Measurements from ENCODE around the gene CEP170B. TPM values are rescaled to one million over a fixed set of nuclear protein-coding genes. Genes with fewer than 3 reads are reported as not detected.
A peak's percentile ranks its signal among the peaks of the same experiment; 100 is the strongest.
"Not testable (repeated sequence)": the region's sequence is repeated elsewhere in the genome, so short reads cannot be mapped to it uniquely, and the experiment has no call there.

Gene CEP170B
- total RNA-seq, 2 donors from 2014 or later: 3.4 to 3.8 TPM

DNA sequence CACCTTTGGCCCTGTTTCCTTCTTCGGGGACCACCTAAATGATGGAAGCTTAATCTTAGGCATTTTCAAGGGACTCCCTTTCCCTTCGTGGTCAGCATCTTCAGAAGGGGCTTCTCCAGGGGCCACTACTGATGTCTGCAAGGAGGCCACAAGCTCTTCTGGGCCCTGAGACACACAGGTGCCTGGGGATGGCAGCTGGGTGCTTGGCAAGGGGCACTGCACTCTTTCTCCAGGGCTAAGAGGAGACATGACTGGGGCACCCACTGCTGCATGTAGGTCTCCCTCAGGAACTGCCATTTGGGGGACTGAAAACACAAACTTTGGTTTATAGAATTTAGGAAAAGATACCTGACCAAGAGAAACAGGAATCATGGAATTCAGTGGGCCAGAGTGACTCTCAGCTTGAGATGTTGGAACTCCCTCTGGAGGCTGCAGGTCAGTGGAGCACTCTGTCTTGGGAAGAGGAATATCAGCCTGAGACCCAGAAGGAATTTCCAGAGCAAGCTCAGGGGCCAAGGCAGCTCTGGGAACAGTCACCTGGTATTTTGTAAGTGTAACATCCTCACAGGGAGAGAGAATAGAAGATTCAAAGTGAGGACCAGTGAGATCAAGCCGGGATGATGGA, 75.6 kb downstream of the CEP170B start:
- H3K27ac Mint-ChIP-seq: no peak overlapping the region
- H3K9me3 Mint-ChIP-seq: no peaks in the 10 kb centered on the region
- no peaks in the 10 kb centered on the region for H3K36me3 Mint-ChIP-seq
- no peak for DNase-seq (ENCODE audit: low spot score)
- no peak overlapping the region for H3K4me3 Mint-ChIP-seq
- H3K4me1 Mint-ChIP-seq (ENCODE audit: low read depth in 2 of 2): no peaks in the 10 kb centered on the region
- peaks cover 6 to 15% of the 10 kb centered on the region in 2 donors for H3K27me3 Mint-ChIP-seq
- no peak for ATAC-seq

DNA sequence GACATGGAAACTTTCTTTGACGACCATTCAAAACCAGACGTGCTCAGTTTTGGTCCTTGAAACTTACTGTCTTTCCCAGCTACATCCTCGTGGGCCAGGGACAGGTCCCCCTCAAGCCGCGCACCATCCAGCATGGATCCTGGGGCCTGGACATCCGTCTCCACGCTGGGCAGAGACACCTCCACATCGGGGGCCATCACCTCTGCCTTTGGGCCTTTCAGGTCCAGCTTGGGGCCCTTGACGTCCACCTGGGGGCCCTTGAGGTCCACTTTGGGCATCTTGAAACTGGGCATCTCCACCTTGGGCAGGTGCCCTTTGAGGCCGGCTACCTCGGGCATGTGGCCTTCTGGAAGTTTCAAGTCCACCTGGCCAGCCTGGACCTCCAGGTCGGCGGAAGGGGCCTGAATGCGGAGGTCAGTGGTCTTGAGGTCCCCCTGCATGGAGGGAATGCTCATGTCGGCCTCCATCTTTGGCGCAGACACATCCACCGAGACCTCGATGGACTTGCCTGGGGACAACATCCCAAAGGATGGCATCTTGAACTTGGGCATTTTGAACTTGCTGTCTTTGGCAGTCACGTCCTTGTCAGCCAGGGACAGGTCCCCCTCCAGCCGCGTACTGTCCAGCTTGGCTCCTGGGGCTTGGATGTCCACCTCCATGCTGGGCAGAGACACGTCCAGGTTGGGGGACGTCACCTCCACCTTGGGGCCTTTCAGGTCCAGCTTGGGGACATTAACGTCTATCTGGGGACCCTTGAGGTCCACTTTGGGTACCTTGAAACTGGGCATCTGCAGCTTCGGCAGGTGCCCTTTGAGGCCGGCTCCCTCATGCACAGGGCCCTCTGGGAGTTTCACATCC, 76.7 kb downstream of the CEP170B start:
- peaks cover 6 to 15% of the 10 kb centered on the region in 2 donors for H3K27me3 Mint-ChIP-seq
- H3K4me1 Mint-ChIP-seq (ENCODE audit: low read depth in 2 of 2): no peaks in the 10 kb centered on the region
- no peaks in the 10 kb centered on the region for H3K9me3 Mint-ChIP-seq
- no peak overlapping the region for H3K27ac Mint-ChIP-seq
- DNase-seq (ENCODE audit: low spot score) (no peak), ATAC-seq (no peak)
- H3K4me3 Mint-ChIP-seq: no peak overlapping the region
- no peaks in the 10 kb centered on the region for H3K36me3 Mint-ChIP-seq

GRCh38 chr14:104942586-104942985, 77.5 kb downstream of the CEP170B start:
- H3K27ac Mint-ChIP-seq: no peak overlapping the region
- no peak for ATAC-seq
- H3K9me3 Mint-ChIP-seq: no peaks in the 10 kb centered on the region
- no peaks in the 10 kb centered on the region for H3K36me3 Mint-ChIP-seq
- no peak overlapping the region for H3K4me3 Mint-ChIP-seq
- peaks cover 6 to 11% of the 10 kb centered on the region in 2 donors for H3K27me3 Mint-ChIP-seq
- peak; percentile 59 for DNase-seq (ENCODE audit: low spot score)
- H3K4me1 Mint-ChIP-seq (ENCODE audit: low read depth in 2 of 2): no peaks in the 10 kb centered on the region

- not testable (repeated sequence) for DNase-seq (ENCODE audit: low spot score); ATAC-seq; H3K4me1 Mint-ChIP-seq (ENCODE audit: low read depth in 2 of 2); H3K36me3 Mint-ChIP-seq; H3K9me3 Mint-ChIP-seq; H3K4me3 Mint-ChIP-seq; H3K27ac Mint-ChIP-seq; H3K27me3 Mint-ChIP-seq
Observed at GRCh38 chr14:104943216-104944015, 78.3 kb downstream of the CEP170B start.

DNA sequence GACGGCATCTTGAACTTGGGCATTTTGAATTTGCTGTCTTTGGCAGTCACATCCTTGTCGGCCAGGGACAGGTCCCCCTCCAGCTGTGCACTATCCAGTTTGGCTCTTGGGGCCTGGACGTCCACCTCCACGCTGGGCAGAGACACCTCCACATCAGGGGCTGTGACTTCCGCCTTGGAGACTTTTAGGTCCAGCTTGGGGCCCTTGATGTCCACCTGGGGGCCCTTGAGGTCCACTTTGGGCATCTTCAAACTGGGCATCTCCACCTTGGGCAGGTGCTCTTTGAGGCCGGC, 78.9 kb downstream of the CEP170B start:
- H3K36me3 Mint-ChIP-seq; H3K27me3 Mint-ChIP-seq; ATAC-seq; DNase-seq (ENCODE audit: low spot score); H3K4me1 Mint-ChIP-seq (ENCODE audit: low read depth in 2 of 2); H3K4me3 Mint-ChIP-seq; H3K9me3 Mint-ChIP-seq; H3K27ac Mint-ChIP-seq: not testable (repeated sequence)

DNA sequence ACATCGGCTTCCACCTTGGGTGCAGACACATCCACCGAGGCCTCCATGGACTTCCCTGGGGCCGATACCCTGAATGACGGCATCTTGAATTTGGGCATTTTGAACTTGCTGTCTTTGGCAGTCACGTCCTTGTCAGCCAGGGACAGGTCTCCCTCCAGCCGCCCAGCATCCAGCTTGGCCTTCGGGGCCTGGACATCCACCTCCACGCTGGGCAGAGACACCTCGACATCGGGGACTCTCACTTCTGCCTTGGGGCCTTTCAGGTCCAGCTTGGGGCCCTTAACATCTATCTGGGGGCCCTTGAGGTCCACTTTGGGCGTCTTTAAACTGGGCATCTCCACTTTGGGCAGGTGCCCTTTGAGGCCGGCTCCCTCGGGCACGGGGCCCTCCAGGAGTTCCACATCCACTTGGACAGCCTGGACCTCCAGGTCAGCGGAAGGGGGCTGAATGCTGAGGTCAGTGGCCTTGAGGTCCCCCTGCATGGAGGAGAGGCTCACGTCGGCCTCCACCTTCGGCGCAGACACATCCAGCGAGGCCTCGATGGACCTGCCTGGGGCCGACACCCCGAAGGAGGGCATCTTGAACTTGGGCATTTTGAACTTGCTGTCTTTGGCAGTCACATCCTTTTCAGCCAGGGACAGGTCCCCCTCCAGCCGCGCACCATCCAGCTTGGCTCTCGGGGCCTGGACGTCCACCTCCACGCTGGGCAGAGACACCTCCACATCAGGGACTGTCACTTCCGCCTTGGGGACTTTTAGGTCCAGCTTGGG, 79.6 kb downstream of the CEP170B start:
- not testable (repeated sequence) for H3K4me1 Mint-ChIP-seq (ENCODE audit: low read depth in 2 of 2); H3K27ac Mint-ChIP-seq; H3K4me3 Mint-ChIP-seq; H3K36me3 Mint-ChIP-seq; H3K9me3 Mint-ChIP-seq; H3K27me3 Mint-ChIP-seq; ATAC-seq
- peak; percentile 13 for DNase-seq (ENCODE audit: low spot score)

DNA sequence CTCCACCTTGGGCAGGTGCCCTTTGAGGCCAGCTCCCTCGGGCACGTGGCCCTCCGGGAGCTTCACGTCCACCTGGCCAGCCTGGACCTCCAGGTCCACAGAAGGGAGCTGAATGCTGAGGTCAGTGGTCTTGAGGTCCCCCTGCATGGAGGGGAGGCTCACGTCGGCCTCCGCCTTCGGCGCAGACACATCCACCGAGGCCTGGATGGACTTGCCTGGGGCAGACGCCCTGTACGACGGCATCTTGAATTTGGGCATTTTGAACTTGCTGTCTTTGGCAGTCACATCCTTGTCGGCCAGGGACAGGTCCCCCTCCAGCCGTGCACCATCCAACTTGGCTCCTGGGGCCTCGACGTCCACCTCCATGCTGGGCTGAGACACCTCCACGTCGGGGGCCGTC, 80.2 kb downstream of the CEP170B start:
- not testable (repeated sequence) for ATAC-seq; H3K9me3 Mint-ChIP-seq; H3K4me1 Mint-ChIP-seq (ENCODE audit: low read depth in 2 of 2); H3K27ac Mint-ChIP-seq; H3K36me3 Mint-ChIP-seq; H3K27me3 Mint-ChIP-seq; H3K4me3 Mint-ChIP-seq
- DNase-seq (ENCODE audit: low spot score): peak; percentile 31

Other genes with a start within 250 kb of the CEP170B start
- gene INF2, start 175.7 kb upstream of the CEP170B start, total RNA-seq: 10 to 100 TPM; 19.2 to 44.9 TPM
- under 1 TPM; 0.50 to 0.61 TPM for gene ADSS1, start 141.0 kb upstream of the CEP170B start, total RNA-seq
- gene SIVA1, start 112.1 kb upstream of the CEP170B start, total RNA-seq: 100 to 1,000 TPM in 1 of 2 donors, 10 to 100 TPM in 1; 74.5 to 157 TPM
- gene AKT1, start 69.5 kb upstream of the CEP170B start, total RNA-seq: 100 to 1,000 TPM; 128 to 229 TPM
- gene ZBTB42, start 64.2 kb upstream of the CEP170B start, total RNA-seq: 1 to 10 TPM; 1.3 to 3.0 TPM
- gene PLD4, start 59.6 kb downstream of the CEP170B start, total RNA-seq: not detected
- not detected for gene AHNAK2, start 113.1 kb downstream of the CEP170B start, total RNA-seq
- 1 to 10 TPM; 1.2 to 1.5 TPM for gene CLBA1, start 120.5 kb downstream of the CEP170B start, total RNA-seq
- 10 to 100 TPM; 39.9 to 71.5 TPM for gene CDCA4, start 155.8 kb downstream of the CEP170B start, total RNA-seq
- gene GPR132, start 200.2 kb downstream of the CEP170B start, total RNA-seq: 10 to 100 TPM; 80.9 to 88.3 TPM